HG03066 (cell line): ENCODE data around the gene IL24.
"Not testable (repeated sequence)": the region's sequence is repeated elsewhere in the genome, so short reads cannot be mapped to it uniquely, and the experiment has no call there.

Experiments
- ATAC-seq: cut with Tn5 transposase; IDR thresholded peaks from one replicate; pipeline ENCODE4 v1.9.1; 2021; ENCODE audit warnings: low read depth; ENCODE audit not compliant: unreplicated experiment

The IL24 gene, protein sequence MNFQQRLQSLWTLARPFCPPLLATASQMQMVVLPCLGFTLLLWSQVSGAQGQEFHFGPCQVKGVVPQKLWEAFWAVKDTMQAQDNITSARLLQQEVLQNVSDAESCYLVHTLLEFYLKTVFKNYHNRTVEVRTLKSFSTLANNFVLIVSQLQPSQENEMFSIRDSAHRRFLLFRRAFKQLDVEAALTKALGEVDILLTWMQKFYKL

DNA sequence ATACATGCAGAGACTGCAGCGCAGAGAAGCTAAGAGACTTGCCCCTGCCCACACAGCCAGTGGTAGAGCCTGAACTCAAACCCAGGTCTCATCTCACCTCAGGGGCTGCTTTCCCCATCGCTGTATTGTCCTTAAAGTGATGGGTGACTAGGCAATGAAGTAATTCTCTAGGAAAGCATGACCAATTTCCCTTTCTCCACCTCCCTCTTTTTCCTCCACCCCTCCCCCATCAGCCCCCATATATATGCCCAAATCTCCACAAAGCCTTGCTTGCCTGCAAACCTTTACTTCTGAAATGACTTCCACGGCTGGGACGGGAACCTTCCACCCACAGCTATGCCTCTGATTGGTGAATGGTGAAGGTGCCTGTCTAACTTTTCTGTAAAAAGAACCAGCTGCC, at the start of gene IL24:
Gene IL24, plus strand, starts transcription at position 269 of the 400 bp plus-strand sequence. CDS start 390 bp downstream, outside the sequence.
- ATAC-seq, result no peak

DNA sequence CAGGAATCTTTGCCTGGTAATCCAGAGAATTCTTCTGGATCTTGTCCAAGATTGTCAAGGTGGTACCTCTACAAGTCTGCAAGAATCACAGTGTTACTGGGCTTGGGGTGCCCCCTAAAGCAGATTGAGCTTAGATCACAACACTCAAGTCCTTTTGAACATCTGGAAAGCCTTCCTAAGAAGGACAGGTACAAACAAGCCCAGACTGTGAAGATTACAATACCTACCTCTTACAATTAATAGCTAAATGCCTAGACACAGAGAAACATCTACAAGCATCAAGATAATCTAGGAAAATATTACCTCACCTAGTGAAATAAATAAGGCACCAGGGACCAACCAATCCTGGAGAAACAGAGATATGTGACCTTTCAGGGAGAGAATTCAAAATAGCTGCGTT, 49.3 kb upstream of the IL24 start:
- ATAC-seq, result no peak

DNA sequence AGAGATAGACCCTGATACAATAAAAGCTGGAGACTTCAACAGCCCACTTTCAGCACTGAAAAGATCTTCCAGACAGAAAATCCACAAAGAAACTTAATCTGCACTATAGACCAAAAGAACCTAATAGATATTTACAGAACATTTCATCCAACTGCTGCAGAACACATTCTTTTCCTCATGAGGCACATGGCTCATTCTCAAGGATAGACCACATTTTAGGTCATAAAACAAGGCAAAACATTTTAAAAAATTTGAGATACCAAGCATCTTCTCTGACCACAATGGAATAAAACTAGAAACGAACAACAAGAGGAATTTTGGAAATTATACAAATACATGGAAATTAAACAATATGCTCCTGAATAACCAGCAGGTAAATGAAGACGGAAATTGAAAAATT, 46.8 kb upstream of the IL24 start:
- ATAC-seq, result no peak

DNA sequence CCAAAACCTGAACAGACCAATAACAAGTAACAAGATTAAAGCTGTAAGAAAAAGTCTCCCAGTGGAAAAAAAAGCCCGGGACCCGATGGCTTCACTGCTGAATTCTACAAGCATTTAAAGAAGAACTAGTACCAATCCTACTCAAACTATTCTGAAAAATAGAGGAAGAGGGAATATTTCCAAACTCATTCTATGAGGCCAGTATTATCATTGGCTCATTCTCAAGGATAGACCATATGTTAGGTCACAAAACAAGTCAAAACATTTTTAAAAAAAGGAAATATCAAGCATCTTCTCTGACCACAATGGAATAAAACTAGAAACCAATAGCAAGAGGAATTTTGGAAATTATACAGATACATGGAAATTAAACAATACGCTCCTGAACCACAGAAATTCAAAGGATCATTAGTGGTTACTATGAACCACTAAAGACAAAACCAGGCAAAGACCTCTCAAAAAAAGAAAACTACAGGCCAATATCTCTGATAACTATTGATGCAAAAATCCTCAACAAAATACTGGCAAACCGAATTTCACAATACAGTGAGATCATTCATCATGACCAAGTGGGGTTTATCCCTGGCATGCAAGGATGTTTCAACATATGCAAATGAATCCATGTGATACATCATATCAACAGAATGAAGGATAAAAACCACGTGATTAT, 45.8 kb upstream of the IL24 start:
- no peak for ATAC-seq

DNA sequence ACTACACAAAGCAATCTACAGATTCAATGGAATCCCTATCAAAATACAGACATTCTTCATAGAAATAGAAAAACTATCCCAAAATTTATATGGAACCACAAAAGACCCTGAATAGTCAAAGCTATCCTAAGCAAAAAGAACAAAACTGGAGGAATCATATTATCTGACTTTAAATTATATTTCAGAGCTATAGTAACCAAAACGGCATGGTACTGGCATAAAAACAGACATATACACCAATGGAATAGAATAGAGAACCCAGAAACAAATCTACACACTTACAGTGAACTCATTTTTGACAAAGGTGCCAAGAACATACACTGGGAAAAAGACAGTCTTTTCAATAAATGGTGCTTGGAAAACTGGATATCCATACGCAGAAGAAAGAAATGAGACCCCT, 44.6 kb upstream of the IL24 start:
- ATAC-seq, result not testable (repeated sequence)

DNA sequence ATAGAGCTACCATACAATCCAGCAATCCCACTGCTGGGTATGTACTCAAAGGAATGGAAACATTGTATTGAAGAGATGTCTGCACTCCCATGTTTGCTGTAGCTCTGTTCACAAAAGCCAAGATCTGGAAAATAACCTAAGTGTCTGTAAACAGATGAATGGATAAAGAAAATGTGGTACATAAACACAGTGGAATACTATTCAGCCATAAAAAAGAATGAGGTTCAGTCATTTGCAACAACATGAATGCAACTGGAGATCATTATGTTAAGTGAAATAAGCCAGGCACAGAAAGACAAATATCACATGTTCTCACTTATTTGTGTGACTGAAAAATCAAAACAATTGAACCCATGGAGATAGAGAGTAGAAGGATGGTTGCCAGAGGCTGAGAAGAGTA, 43.5 kb upstream of the IL24 start:
- ATAC-seq, result not testable (repeated sequence)

DNA sequence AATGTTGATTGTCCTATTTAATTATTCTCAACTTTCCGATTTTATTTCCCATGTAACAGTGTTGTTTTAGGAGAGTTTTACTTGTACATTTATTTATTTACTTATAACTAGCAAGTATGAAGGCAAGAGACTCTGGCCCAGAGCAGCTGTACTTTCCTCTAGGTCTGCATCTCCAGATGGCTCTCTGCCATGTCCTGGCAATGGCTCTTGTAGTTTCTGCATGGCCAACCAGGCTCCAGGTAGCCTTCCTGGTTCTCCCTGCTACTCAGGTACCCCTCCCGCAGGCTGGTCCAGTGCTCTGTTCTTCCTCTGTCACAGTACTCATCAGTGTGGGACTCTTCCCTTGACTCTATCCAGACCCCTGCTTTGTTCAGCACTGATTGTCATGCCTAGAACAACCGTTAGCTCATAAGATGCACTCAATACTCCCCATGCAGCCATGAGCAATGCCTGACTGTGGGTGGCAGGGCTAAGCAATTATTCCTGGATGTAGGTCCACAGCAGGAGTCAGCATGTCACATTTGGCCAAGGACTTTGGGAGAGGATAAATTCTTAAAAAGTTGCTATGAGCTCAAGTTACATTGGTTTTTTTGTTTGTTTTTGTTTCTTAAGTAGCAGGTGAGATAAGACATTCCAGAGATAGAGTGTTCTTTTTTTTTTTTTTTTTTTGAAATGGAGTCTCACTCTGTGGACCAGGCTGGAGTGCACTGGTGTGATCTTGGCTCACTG, 42.7 kb upstream of the IL24 start:
- no peak for ATAC-seq

DNA sequence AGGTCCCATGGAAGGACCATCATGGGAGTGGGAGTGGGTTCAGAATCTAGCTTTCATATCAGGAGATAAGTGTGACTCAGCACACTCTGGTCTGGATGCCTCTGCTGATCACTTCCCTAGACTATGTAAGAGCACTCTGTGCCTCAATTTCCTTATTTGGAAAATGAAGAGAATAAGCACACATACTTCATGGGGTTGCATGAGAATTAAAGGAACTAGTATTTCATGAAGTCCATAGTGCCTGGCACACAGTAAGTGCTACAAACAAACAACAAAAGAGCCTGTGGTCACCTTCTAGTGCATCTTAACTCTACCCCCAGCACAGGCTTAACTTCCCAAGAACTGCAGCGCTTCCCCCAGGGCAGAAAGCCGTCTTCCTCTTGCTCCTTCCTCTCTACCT, 41.4 kb upstream of the IL24 start:
- no peak for ATAC-seq

DNA sequence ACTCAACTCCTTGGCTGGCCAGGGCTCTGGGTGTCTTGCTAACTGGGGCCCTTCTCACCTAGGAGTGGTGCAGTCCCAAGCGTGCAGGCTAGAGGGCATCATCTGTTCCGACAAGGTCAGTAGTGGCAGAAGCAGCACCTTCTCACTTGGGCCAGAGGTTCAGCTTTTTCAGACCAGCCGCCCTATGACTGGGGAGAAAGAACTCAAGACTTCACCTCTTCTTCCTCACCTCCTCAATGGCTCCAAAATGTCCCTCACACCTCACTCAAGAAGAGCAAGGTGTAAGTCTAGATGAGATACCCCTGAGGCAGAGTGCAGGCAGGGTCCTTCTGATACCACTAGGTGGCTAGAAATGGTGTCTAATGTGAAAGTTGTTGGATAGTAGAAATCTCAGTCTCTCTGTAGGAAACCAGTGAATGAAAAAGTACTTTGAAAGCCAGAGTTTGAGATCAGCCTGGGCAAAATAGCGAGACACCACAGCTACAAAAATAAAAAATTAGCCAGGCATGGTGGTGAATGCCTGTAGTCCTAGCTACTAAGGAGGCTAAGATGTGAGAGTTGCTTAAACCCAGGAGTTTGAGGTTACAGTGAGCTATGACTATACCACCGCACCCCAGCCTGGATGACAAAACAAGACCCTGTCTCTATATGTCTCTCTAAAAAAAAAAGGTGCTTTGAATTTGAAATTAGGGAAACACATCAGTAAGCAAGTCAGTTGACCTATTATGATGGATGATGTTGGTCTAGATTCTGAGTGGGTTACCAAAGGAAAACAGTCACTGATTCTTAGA, 40.4 kb upstream of the IL24 start:
- ATAC-seq, result no peak

DNA sequence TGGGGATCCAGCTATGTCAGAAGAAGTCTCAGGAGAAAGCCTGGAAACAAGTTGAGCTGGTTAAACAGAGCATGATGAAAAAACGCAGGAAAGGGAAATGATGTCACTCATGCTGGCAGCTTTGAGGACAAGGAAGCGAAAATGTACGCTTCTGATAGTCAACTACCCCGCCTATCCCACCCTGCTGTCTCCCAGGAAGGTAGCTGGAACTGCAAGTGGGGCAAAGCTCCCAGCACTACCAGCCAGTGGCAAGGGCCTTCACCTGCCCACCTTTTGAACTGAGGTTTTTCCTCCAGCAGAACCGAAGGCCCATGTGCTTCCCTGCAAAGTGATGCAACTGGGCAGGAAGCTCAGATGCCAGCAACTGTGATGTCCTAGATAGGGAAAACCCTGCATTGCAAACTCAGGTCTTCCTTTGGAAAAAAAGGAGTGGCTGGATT, 38.1 kb upstream of the IL24 start:
- ATAC-seq, result no peak

DNA sequence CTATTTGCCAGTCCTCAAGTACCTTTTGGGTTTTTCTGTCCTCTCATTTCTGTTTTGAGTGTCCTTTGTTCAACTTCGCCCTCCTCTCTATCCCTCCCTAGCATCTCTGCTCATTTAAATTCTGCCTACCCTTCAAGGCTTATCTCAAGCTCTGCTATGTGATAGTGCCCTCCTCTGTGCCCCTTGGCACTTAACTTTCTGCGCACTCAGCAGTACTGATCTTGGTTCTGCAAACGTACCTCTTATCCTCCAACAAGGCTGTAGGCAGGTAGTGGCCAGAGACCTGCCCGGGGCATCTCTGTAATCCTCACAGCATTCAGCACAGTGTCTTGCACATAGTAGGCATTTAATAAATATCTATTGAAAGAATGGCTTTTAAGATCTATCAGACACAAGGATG, 37.1 kb upstream of the IL24 start:
- no peak for ATAC-seq

DNA sequence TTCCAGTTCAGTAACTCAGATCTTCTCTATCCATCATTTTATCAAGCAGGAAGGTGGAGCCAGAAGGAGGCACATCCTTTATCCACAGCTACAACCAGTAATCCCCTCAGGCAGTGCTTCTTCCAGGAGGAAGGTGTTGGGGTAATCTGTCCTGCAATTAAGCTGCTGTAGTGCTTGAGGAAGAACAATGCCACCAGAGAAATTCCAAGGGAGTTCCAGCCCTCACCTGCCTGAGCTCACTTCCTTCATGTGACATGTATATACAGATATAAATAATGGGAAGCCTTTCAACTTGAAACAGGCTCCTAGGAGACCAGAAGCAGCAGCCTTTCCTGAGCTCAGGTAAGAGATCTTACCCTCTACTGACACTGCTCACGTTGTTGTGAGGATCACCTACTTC, 34.0 kb upstream of the IL24 start:
- no peak for ATAC-seq

DNA sequence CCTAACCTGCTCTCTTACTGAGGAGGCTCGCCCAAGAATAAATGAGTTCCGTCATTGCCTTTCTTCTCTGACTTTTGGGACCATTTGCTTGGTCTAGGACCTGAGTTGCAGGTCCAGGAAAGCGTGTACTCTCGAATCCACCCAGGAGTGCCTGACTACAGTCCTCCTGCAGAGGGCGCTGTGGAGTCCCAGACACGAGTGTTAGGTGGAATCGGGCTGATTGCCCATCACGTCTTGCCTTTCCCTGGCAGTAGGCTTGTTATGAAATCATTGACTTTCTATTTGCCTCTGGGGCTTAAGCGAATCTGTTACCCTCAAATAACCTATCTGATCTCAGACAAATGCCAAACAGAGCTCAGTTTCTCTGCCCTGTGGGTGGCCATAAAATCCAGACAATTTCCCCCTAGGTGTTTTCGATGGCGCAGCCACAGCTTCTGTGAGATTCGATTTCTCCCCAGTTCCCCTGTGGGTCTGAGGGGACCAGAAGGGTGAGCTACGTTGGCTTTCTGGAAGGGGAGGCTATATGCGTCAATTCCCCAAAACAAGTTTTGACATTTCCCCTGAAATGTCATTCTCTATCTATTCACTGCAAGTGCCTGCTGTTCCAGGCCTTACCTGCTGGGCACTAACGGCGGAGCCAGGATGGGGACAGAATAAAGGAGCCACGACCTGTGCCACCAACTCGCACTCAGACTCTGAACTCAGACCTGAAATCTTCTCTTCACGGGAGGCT, 32.1 kb upstream of the IL24 start, which contains the start of gene IL20:
Gene IL20, plus strand, starts transcription at position 685 of the 733 bp plus-strand sequence. CDS start 230 bp downstream, outside the sequence.
- no peak for ATAC-seq

DNA sequence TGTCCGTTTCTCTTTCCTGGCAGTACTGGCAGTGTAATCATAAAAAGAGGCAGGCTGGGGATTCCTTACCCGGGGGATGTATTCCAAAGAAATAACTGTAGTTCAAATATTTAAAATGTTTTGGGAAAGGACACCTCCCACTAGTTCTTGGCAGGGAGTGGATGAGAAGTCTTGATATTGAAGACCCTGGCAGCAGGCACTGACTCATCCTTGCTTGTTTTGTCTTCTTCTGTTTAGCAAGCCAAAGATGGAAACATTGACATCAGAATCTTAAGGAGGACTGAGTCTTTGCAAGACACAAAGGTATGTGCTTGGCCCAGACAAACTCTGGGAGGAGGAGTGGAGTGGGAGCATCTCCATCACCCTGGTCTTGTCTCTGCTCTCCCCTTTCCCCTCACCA, 31.2 kb upstream of the IL24 start:
- ATAC-seq, result no peak

DNA sequence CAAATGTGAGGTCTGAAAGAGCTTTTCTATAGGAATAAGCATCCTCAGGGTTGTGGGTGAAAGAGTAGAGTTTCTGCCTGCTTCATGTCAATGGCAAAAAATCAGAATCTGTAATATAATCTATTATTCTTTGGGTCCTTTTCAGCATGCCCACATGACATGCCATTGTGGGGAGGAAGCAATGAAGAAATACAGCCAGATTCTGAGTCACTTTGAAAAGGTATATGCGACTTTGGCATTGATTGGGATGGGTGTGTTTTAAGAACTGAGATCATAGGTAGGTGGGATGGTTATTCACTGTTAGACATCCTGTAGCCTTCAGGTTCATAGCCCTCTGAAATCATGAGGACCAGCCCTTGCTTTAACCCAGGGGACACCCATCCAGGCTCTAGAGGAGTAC, 30.0 kb upstream of the IL24 start:
- ATAC-seq, result no peak

DNA sequence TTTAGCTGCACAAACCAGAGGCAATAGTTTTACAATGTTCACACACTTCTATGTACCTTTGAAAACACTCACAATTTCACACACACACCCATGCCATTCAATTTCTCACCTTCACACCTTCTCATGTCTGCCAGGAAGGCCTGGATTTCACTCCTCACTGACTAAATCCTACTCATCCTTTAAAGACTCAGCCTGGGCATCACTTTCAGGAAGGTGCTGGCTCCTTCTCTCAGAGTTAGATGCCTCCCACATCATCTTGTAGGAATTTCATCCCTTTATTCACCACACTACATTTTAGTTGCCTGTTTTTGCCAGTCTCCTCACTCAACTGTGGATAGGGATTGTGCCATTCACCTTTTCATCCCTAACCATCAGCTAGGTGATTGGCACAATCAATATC, 29.5 kb upstream of the IL24 start:
- no peak for ATAC-seq

DNA sequence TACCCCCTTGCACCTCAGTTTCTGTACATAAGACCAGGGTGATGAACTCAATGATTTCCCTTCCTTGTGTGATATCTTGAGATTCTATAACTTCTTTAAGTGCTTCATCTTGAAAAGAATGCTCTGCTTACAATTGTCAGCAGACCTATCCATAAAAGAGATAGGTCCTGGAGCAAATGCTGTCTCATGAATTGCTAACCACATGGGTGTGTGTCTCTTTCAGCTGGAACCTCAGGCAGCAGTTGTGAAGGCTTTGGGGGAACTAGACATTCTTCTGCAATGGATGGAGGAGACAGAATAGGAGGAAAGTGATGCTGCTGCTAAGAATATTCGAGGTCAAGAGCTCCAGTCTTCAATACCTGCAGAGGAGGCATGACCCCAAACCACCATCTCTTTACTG, 29.0 kb upstream of the IL24 start:
- ATAC-seq, result no peak

DNA sequence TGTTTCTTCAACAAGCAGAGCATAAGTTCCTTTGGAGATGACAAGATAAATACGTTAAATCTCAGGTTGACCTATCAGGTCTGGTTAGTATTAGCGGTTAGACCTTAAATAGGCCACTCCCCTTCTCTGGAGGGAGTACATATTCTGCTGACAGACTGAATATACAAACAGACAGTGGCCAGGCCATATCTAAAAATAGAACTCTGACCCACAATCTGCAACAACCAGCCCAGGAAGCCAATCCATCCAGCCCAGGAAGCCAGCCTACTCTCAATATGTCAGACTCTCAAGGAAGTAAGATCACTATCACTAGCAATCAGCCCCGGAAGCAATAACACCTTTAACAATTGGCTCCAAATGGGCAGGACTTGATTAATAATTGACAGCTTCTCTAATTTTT, 25.1 kb upstream of the IL24 start:
- ATAC-seq, result no peak

DNA sequence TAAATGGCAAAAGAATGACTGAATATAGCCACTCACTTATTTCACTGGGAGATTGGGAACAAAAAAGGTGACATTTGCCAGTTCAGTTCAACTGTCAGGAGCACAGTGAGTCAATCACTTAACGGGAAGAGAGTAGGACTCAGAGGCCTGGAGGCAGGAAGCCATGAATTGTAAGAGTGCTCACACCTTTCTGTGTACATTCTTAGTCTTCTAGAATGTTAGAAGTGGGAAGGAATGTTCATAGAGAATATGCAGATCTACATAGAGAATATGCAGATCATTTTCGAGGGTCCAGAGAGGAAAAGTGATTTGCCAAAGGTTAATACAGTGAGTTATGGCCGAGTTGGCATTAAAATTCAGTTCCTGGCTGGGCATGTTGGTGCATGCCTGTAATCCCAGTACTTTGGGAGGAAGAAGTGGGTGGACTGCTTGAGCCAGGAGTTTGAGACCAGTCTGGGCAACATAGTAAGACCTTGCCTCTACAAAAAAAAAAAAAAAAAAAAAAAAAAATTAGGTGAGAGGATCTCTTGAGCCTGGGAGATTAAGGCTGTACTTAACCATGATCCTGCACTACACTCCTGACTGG, 23.5 kb upstream of the IL24 start:
- no peak for ATAC-seq
